Astrocyte of the spinal cord (primary cell): ENCODE results near the gene CYP2S1.
"Not testable (repeated sequence)": the region's sequence is repeated elsewhere in the genome, so short reads cannot be mapped to it uniquely, and the experiment has no call there.

Source experiments
- DNase-seq: peaks from one replicate; pipeline ENCODE4 v3.0.0; 2011; ENCODE audit warnings: low read depth, low spot score
- H3K4me3 ChIP-seq: 2 replicates; pipeline ENCODE4 v1.5.1; 2011; ENCODE audit warnings: low read depth, mild to moderate bottlenecking, low read length, moderate library complexity
- CTCF ChIP-seq: IDR thresholded peaks from 2 replicates; pipeline ENCODE4 v1.5.1; 2012; ENCODE audit warnings: low read depth, mild to moderate bottlenecking, low read length, inconsistent platforms
- in situ Hi-C: cut with HindIII; loops from 2 replicates; pipeline ENCODE4 v1.10.0; 2017; ENCODE audit warnings: low sequenced_read_pairs

The CYP2S1 gene

GRCh38 chr19:41226053-41226873 is 33.2 kb downstream of the CYP2S1 start:
- H3K4me3 ChIP-seq: peak overlapping the region; percentile 21
- in situ Hi-C loops: no loop called here
- DNase-seq: peak; percentile 82
- TF ChIP-seq CTCF: no peak

- no peak overlapping the region for H3K4me3 ChIP-seq
- TF ChIP-seq CTCF: no peak
- in situ Hi-C loops: no loop called here
- DNase-seq: no peak
Measured at GRCh38 chr19:41226874-41227390, 33.9 kb downstream of the CYP2S1 start.

GRCh38 chr19:41228486-41228885 is 35.5 kb downstream of the CYP2S1 start:
- H3K4me3 ChIP-seq: no peak overlapping the region
- no peak for DNase-seq
- no peak for TF ChIP-seq CTCF
- in situ Hi-C loops: no loop called here

GRCh38 chr19:41229338-41229737 is 36.3 kb downstream of the CYP2S1 start:
- in situ Hi-C loops, H3K4me3 ChIP-seq: not testable (repeated sequence)

GRCh38 chr19:41230067-41230857 is 37.2 kb downstream of the CYP2S1 start:
- in situ Hi-C loops: no loop called here
- no peak for TF ChIP-seq CTCF
- H3K4me3 ChIP-seq: no peak overlapping the region
- DNase-seq: no peak

More at GRCh38 chr19:41229338-41229737, 36.3 kb downstream of the CYP2S1 start:
- peak; percentile 53 for DNase-seq

GRCh38 chr19:41232686-41233085 is 39.7 kb downstream of the CYP2S1 start:
- no peak overlapping the region for H3K4me3 ChIP-seq
- in situ Hi-C loops: no loop called here
- TF ChIP-seq CTCF: no peak
- DNase-seq: no peak
